NCI-H748 (cell line): ENCODE results near the gene NLRC4.
"Not testable (repeated sequence)": the region's sequence is repeated elsewhere in the genome, so short reads cannot be mapped to it uniquely, and the experiment has no call there.

Experiments
- DNase-seq: peaks from one replicate; lab custom pipeline; 2025; ENCODE audit not compliant: unreplicated experiment; lab: John Stamatoyannopoulos, UW

Gene NLRC4

DNA sequence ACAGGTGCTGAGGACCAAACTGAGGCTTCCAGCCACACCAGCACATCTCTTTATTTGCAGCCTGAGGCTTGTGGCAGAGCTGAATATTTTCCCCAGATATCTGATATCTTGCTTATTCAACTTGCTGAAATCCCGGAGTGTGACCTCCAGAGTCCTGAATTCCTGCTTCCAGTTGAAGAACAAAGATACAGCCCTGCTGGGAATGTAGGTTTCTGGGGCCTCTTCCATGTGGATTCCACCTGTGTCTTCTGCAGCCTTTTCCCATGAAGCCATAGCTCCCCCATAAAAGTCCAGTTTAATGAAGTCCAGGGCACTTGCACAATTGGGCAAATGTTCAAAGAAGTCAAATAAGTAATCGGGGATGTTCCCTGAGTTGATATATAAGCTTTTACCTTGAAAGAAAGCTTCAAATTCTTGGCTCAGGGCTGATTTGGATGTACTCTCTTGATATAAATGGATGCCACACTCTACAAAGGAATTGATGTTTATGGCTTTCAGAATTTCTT, 14.9 kb downstream of the NLRC4 start:
- DNase-seq = no peak

DNA sequence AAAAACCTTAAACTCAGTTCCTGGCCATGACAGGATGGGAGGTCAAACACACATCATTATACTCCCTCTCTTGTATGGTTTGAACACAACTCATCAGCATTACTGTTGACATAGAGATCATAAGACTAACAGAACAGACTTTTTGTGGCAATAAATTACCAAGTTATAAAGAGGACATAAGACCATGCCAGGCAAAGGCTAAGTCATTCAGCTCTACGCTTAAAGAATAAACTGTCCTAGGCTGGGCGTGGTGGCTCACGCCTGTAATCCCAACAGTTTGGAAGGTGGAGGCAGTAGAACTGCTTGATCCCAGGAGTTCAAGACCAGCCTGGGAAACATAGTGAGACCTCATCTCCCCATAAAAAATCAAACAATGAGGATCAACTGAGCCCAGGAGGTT, 16.4 kb downstream of the NLRC4 start:
- no peak for DNase-seq

DNA sequence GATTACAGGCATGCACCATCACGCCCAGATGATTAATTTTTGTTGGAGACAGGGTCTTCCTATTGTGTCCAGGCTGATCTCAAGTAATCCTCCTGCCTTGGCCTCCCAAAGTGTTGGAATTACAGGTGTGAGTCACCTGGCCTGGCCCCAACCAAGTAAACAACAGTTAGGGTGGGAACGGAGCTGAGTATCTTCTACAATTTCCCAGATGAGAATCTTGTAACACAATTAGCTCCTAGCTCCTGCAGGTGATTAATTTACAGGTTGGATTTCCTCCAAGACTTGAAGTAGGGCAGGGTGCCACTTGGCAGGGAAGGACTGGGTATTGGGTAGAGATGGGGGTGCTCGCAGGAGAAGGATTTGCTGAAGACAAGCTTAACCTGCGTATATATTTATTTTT, 17.8 kb downstream of the NLRC4 start:
- DNase-seq = no peak

DNA sequence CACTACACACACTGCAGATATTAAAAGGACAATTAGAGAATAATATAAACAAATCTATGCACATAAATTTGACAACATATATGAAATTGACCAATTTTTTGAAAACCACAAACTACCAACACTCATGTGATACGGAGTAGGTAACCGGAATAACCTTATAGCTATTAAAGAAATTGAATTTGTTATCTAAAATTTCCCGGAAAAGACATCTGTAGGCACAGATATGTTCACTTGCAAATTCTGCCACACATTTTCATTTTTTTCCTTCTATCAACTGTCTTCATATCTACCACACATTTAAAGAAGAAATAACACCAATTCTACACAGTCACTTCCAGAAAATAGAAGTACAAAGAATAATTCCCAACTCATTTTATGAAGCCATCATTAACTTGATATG, 22.4 kb downstream of the NLRC4 start:
- DNase-seq = no peak

DNA sequence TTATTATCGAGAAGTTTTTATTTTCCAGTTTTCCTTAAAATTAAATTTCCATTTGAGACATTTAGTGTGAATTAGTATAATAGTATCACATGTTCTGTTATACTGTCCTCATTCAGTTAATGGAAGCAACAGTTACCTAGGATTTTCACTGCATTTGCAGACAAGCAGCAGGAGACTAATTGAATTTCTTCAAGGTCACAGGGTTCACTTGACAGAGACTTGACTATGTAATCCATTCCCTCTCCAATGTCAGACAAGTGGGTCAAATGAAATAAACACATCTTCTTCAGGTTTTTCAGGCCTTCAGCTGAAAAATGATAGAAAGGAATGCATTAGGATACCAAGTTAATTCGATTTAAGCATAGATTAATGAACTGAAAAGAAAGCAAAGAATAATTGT, 26.7 kb downstream of the NLRC4 start:
- no peak for DNase-seq

DNA sequence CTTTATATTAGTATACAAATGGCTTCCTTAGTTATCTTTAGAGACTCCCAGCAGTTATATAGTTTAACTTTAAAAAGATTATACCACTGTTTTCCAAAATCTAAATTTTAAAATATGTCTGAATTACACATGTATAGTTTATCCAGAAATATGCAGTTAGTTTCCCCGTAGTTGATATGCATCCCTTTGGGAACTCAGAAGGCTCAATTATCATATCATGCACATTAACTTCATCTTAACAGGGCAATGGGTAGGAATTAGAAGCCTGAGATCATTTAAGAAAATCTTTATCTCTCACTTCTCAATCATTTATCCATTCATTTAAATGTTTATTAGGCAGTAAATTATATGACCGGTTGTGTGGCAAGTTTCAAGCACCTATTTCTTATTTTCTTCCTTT, 27.2 kb downstream of the NLRC4 start:
- DNase-seq = no peak

GRCh38 chr2:32235315-32235714, 29.4 kb downstream of the NLRC4 start:
- DNase-seq = no peak

GRCh38 chr2:32231959-32232358, 32.7 kb downstream of the NLRC4 start:
- no peak for DNase-seq

GRCh38 chr2:32229635-32230034, 35.1 kb downstream of the NLRC4 start:
- DNase-seq = no peak

DNA sequence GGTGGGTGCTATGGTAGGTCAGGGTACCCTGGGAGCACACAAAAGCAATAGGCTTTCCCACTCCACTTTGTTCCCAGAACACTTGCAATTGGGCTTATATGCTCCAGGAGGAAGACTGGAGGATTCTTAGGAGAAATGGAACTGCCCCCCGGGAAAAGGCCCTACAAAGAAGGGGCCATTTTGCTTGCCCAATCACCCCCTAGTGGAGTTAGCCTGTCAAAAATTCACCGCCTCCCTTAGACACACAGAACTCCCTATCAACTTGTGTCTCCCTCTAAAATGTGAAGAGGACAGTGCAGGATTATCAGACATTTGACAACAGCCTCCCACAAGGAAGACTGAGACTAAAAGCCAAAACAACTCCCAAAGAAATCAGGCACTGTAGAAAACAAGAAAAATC, 36.5 kb downstream of the NLRC4 start:
- no peak for DNase-seq

DNA sequence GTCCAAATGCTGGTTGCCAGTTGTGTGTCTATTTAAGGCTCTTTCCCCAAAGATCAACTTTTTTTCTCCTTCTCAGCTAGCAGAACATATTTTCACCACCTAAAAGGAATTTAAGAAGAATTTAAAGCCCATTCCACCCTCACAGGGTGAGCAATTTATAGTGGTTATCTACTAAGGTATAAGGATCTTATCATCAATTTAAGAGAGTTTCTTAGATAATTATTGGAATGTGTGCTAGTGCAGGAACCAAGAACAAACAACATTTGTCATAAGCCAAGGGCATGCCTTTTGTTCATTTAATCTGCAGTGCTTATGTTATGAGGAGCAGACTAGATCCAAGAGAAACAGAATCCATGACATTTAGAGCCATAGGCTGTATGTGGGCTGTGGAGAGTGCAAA, 37.2 kb downstream of the NLRC4 start:
- no peak for DNase-seq

DNA sequence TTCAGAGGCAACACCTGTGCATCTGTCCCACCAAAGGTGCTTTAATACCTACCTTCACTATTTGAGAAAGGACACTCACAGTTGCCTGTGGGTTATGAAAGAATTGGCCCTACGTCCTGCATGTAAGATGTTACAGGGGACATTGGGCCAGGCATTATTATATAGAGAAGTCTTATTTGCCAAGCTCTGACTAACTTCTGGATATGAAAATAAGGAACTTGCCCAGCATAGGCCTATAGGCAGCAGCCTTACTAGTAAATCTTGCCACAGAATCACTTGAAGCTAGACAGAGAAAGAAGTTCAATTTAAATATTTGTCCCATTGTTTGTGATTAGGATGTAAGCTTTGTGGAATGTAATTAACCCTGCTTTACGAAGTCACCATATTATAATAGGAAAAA, 41.7 kb downstream of the NLRC4 start:
- no peak for DNase-seq

DNA sequence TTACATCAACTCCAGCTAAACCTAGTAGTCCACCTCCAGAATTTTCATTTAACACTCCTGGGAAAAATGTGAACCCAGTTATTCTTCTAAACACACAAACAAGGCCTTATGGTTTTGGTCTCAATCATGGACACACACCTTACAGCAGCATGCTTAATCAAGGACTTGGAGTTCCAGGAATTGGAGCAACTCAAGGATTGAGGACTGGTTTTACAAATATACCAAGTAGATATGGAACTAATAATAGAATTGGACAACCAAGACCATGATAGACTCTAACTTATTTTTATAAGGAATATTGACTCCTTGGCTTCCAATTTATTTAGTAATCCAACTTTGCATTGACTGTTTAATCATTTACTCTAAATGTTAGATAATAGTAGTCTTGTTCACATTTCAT, 44.2 kb downstream of the NLRC4 start:
- no peak for DNase-seq

- DNase-seq = no peak
Observed at GRCh38 chr2:32212295-32212694, 52.4 kb downstream of the NLRC4 start.

GRCh38 chr2:32210767-32211408, 53.8 kb downstream of the NLRC4 start:
- DNase-seq = no peak

GRCh38 chr2:32203428-32203827, 61.3 kb downstream of the NLRC4 start:
- not testable (repeated sequence) for DNase-seq

DNA sequence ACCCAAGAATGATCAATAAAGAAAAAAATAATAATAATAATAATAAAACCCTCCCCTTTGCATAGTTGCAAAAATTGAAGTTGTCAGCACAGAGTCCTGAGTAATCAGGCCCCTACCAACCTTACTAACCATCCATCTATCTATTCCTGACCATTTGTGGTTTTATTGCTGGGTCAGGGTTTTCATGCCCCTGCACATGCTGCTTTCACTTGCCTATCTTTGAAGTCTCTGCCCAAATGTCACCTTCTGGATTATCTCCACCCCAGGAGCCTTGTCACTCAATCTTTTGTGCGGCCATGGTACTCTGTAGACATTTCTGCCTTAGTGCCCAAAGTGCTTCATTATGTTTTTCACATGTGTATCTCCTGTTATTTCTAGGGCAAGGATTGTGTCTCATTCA, 63.9 kb downstream of the NLRC4 start:
- DNase-seq = no peak

DNA sequence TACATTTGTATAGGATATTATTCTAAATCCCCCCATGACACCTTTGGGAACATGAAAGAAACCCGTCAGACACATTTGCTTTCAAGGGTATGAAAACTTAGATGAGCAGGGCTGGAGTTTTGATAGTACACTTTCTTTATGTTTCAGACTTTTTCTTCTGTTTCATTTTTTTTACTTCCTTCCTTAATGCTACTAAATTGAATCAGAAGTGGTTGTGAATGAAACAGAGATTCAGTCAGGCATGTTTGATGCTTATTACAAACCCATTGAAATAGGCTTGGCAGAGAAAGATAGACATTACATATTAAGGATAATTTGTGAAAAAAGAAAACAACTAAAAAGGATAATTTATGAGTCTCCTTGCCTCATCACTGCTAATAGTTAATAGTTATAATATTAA, 72.3 kb downstream of the NLRC4 start:
- no peak for DNase-seq

GRCh38 chr2:32189011-32189410, 75.7 kb downstream of the NLRC4 start:
- DNase-seq = no peak

DNA sequence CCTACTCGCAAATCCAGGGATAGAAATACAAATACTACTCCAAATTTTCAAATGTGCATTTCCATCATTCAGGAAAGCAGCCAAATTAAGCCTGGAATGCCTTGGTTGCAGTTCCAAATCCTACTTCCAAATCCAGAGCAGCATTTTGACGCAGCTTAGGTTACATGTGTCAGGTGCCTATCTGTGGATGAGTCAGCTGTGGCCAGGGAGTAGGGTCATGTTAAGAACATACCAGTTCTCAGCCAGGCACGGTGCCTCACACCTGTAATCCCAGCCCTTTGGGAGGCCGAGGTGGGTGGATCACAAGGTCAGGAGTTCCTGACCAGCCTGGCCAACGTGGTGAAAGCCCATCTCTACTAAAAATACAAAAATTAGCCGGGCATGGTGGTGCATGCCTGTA, 82.0 kb downstream of the NLRC4 start:
- DNase-seq = no peak
